Neural progenitor cell (in vitro differentiated cells): ENCODE measurements around the gene TULP3.

Experiments
- EZH2phosphoT487 ChIP-seq: fragments of 200-600 bp; sonication (generic); IDR thresholded peaks from 2 replicates; pipeline ENCODE4 v1.6.1; 2017; ENCODE audit warnings: antibody characterized with exemption
- TF ChIP-seq, protein P1 (sequence below): fragments of 200-600 bp; sonication (generic); IDR thresholded peaks from 2 replicates; pipeline ENCODE4 v1.5.1; 2017; ENCODE audit warnings: antibody characterized with exemption, mild to moderate bottlenecking

DNA sequence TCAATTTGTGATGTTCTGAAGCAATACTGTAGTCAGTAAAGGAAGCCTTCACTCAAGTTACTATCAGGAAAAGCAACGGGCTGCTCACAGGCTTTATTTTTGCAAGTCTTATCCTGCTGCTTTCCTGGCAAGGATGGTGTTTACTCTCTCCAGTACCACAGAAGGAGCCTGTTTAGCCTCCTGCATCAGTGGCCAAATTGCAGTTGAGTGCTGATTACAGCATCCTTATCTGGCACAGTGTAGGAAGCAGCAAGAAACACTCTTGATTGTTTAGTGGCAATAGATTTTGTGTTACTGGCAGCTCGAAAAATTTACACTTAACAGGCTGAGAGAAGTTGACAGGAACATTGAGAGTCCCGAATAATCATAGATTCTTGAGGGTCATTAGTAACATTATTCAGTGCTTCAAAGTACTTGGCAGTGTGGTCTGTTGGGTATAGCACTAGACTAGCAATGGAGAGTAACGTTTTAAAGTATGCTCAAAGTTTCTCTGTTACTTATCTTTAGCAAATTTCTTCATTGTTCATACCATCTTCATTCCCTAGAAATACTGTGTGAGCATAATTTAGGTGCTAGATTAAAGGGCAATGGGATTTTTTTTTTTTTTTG lies 11.7 kb downstream of the TULP3 start:
- TF ChIP-seq EZH2phosphoT487, result no peak
- TF ChIP-seq, protein P1, sequence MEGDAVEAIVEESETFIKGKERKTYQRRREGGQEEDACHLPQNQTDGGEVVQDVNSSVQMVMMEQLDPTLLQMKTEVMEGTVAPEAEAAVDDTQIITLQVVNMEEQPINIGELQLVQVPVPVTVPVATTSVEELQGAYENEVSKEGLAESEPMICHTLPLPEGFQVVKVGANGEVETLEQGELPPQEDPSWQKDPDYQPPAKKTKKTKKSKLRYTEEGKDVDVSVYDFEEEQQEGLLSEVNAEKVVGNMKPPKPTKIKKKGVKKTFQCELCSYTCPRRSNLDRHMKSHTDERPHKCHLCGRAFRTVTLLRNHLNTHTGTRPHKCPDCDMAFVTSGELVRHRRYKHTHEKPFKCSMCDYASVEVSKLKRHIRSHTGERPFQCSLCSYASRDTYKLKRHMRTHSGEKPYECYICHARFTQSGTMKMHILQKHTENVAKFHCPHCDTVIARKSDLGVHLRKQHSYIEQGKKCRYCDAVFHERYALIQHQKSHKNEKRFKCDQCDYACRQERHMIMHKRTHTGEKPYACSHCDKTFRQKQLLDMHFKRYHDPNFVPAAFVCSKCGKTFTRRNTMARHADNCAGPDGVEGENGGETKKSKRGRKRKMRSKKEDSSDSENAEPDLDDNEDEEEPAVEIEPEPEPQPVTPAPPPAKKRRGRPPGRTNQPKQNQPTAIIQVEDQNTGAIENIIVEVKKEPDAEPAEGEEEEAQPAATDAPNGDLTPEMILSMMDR, result no peak
